Neuron (in vitro differentiated cells): ENCODE measurements around the gene SRPK1.
A peak's percentile ranks its signal among the peaks of the same experiment; 100 is the strongest.

Experiments used
- H2AFZ ChIP-seq: one replicate; pipeline ENCODE4 v1.6.1; 2013; ENCODE audit warnings: low read depth, mild to moderate bottlenecking, inconsistent platforms, low read length, moderate library complexity
- H3K27me3 ChIP-seq: one replicate; pipeline ENCODE4 v1.6.1; 2013; ENCODE audit warnings: low read length; ENCODE audit not compliant: insufficient read depth
- H3K36me3 ChIP-seq: one replicate; pipeline ENCODE4 v1.6.1; 2013; ENCODE audit warnings: low read length; ENCODE audit not compliant: insufficient read depth
- H3K4me1 ChIP-seq: one replicate; pipeline ENCODE4 v1.6.1; 2013; ENCODE audit warnings: low read length; ENCODE audit not compliant: insufficient read depth
- H3K4me3 ChIP-seq: 2 replicates; pipeline ENCODE4 v1.5.1; 2013; ENCODE audit warnings: mild to moderate bottlenecking, low read length, moderate library complexity
- H3K9me3 ChIP-seq: one replicate; pipeline ENCODE4 v1.6.1; 2013; ENCODE audit warnings: low read length

Gene SRPK1

DNA sequence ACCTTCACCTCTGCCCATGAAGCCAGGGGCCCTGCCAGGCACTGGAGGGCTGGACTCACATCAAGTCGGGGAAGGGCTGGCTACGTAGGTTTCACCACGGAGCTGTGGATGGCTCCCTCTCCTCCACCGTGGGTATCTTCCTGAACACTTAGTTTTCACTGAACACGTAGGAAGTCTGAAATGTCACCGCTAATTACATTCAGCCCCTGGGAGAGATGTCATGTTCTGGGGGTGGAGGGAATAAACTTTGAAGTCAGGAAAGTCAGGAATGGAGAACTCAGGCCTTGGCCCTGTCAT lies 109.3 kb downstream of the SRPK1 start:
- Histone ChIP-seq H3K36me3 (no peaks in the 10 kb centered on the region), H3K4me1 (no peaks in the 10 kb centered on the region), H3K9me3 (no peaks in the 10 kb centered on the region), H3K4me3 (no peak overlapping the region), H2AFZ (no peak overlapping the region), H3K27me3 (no peaks in the 10 kb centered on the region)

DNA sequence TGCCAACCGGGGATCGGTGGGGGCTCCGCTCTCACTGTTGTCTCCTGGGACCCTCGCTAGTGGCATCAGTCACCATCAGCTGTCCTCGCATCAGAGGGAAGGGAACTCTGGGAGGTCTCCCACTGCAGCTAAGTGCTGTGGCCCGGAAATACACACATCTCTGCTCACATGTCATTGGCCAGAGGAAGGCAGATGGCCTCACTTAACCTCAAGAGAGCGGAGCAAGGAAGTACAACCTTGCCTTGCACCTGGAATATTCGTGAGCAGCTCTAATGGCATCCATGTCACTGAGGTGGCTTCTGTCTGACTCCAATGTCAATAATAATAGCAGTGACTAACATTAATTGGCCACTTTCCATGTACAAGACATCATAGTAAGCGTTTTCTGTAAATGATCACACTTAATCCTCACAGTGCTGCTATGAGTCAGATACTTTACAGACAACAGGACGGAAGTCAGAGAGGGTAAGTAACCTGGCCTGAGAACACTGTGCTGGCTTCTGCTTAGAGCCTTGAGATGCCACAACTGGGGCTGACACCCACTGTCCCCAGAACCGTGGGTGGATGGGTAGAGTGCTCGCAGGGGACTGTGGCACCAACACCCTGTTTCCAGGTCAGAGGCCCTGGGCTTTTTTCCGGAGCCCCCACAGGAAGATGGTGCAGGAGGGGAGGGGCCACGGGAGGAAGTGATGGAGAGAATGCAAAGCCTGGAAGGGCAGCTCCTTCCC lies 109.8 kb downstream of the SRPK1 start:
- Histone ChIP-seq H2AFZ (no peak overlapping the region), H3K27me3 (no peaks in the 10 kb centered on the region), H3K4me3 (no peak overlapping the region), H3K9me3 (no peaks in the 10 kb centered on the region), H3K4me1 (no peaks in the 10 kb centered on the region), H3K36me3 (no peaks in the 10 kb centered on the region)

DNA sequence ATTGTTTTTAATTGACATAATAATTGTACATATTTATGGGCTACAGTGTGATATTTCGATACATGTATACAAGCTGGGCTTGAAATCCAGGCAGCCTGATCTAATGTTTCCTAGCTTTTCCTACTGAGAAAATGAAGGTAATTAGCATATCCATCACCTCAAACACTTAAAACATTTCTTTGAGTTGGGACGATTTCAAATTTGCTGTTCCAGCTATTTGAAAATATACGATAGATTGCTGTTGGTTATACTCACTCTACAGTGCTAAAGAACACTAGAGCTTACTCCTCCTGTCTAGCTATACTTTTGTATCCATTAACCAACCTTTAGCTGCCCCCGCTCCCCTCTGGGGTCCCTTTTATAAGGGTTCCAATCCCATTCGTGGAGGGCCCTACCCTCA lies 111.1 kb downstream of the SRPK1 start:
- Histone ChIP-seq H3K4me1 (peaks cover under 1% of the 10 kb centered on the region), H3K36me3 (no peaks in the 10 kb centered on the region), H3K4me3 (no peak overlapping the region), H3K27me3 (no peaks in the 10 kb centered on the region), H3K9me3 (no peaks in the 10 kb centered on the region), H2AFZ (no peak overlapping the region)

DNA sequence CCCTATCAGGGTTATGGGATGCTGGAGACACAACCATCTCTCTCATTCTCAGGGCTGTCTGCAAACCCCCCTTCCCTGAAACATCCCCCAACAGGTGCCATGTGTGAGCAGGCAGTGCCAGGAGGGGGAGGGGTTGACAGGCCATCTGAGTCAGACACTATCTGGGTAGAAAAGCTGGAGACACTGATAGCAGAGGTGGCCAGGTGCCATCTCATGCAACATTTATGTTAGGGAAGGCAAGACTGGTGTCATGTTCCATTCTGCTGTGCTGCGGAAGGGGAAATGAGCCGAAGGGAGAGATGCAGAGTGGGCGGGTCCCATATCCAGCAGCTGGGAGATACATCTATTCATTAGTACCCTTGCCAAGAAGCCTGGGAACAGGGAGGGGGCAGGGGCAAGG lies 112.2 kb downstream of the SRPK1 start:
- Histone ChIP-seq H3K4me1 (peaks cover 2% of the 10 kb centered on the region), H3K4me3 (no peak overlapping the region), H3K27me3 (no peaks in the 10 kb centered on the region), H3K9me3 (no peaks in the 10 kb centered on the region), H2AFZ (no peak overlapping the region), H3K36me3 (no peaks in the 10 kb centered on the region)

DNA sequence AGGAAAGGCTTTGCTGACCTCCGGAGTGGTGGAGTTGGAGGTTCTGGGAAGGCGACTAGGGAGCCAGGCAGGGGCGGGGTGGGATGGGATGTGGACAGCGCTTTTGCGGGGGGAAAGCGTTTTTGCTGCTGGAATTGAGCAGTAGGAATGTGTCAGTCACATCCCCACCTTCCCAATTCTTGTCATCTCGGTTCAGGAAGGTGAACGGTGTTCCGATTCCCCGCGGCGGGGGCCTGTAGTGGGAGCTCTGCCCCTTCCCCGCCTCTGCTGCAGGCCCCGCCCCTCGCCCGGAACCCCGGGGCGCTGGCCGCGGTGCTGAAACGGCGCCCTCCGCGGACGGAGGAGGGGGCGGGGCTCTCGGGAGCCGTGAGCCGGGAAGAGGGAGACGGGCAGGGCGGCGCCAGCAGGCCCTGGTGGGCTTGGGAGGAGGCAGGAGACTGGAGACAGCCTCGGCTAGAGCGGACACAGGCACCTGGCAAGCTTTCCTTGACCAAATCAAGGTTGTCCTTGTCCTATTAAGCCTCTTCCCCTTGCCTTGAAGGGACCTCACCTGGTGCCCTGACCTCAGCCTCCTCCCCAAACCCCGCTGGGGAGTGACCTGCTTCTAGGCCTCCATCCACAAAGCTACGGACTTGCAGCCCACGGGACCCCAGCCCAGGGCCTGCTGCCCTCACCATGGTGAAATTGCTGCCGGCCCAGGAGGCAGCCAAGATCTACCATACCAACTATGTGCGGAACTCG lies 115.7 kb downstream of the SRPK1 start, which contains the start of gene LHFPL5:
LHFPL5 (plus strand) TSS at position 357 of the 741 bp plus-strand sequence; CDS start at position 676, 319 bp downstream.
- H3K9me3 ChIP-seq = no peaks in the 10 kb centered on the region
- peak within 1 kb of the TSS; percentile 41 for H3K4me3 ChIP-seq
- no peak within 1 kb of the TSS for H2AFZ ChIP-seq
- H3K36me3 ChIP-seq = no peaks in the 10 kb centered on the region
- no peaks in the 10 kb centered on the region for H3K27me3 ChIP-seq
- H3K4me1 ChIP-seq = peaks cover 2% of the 10 kb centered on the region

DNA sequence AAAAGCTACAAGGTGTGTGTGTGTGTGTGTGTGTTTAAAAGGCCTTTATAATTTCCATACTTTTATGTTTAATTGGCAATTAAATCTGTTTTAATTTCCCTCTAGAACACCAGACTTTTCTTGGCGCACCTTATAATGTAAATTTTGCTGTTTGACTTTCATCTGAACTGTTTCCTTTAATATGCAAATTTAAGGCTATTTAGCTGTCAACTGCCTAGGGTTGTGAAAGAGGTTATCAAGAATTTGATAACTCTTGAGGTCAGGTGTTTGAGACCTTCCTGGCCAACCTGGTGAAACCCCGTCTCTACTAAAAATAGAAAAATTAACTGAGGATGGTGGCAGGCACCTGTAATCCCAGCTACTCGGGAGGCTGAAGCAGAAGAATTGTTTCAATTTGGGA lies 119.8 kb downstream of the SRPK1 start:
- H3K36me3 ChIP-seq = no peaks in the 10 kb centered on the region
- H3K27me3 ChIP-seq = peaks cover 6% of the 10 kb centered on the region
- H2AFZ ChIP-seq = no peak overlapping the region
- no peaks in the 10 kb centered on the region for H3K9me3 ChIP-seq
- no peak overlapping the region for H3K4me3 ChIP-seq
- H3K4me1 ChIP-seq = peaks cover 2% of the 10 kb centered on the region

DNA sequence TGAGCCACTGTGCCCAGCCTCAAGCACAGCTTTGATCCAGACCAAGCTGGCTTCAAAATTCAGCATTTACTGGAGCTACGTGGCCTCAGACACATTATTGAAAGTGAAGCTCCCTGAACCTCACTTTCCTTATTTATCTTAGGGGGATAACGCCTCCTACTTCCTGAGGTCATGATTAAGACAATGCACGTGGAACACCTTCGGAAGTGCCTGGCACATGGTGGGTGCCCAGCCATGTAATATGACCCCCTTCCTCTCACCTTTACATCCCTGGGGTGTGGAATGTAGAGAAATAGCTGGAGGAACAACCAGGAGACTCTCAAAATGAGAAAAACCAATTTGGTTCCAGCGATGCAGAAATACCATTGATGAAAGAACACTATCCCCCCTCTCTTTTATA lies 122.2 kb downstream of the SRPK1 start:
- Histone ChIP-seq H3K4me3 (no peak overlapping the region), H2AFZ (no peak overlapping the region), H3K27me3 (peaks cover 6% of the 10 kb centered on the region), H3K36me3 (no peaks in the 10 kb centered on the region), H3K4me1 (no peaks in the 10 kb centered on the region), H3K9me3 (no peaks in the 10 kb centered on the region)

DNA sequence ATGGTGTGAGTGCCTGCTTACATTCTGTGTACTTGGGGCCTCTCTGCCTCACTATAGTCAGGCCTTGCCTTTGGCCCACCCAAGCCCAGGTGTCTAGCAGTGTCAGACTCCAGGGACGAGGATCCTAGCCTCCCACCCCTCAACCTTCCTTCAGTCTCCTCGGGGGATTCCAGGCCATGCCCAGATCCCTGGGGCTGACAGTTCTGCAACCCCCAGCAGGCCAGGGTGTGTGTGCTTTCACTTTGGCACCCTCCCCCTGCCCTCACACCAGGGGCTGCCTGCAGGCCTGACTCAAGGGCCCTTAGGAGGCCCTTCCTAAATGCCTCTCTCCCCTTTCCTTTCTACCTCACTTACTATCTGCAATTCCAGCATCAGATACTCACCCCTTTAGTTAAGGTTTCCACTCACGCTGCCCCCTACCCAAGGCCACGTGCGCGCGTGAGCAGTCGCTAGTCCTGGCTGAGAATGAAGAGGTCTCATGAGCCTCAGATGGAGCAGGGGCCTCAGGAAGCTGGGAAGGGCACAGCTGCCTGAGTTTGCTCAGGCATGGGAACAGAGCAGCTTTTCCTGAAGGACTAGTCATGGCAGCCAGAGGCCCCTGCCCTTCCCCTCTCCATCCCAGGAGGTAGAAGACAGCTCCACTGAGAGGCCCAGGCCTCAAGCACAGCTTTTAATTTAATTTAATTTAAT lies 122.9 kb downstream of the SRPK1 start:
- no peaks in the 10 kb centered on the region for H3K9me3 ChIP-seq
- no peak overlapping the region for H2AFZ ChIP-seq
- H3K4me3 ChIP-seq = no peak overlapping the region
- H3K27me3 ChIP-seq = peaks cover 6% of the 10 kb centered on the region
- no peaks in the 10 kb centered on the region for H3K36me3 ChIP-seq
- no peaks in the 10 kb centered on the region for H3K4me1 ChIP-seq

DNA sequence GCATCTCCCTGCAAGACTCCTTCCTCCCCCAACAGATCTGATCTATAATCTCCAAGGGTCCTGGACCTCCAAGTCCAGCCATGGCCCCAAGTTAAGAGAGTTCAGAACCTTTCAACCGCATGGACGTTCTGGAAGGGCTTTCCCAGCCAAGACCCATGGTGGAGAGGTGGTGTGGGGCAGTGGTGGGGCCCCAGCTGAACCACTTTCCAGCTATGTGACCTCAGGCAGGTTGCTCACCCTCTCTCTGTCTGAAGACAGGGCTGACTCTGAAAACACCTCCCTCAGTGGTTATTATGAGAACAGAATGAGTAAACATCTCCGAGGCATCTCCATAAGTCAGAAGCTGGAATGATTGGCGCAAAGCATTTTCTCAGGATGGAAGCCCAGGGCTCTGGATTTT lies 124.7 kb downstream of the SRPK1 start:
- Histone ChIP-seq H2AFZ (no peak overlapping the region), H3K36me3 (no peaks in the 10 kb centered on the region), H3K4me3 (no peak overlapping the region), H3K4me1 (no peaks in the 10 kb centered on the region), H3K9me3 (no peaks in the 10 kb centered on the region), H3K27me3 (peaks cover 6% of the 10 kb centered on the region)

DNA sequence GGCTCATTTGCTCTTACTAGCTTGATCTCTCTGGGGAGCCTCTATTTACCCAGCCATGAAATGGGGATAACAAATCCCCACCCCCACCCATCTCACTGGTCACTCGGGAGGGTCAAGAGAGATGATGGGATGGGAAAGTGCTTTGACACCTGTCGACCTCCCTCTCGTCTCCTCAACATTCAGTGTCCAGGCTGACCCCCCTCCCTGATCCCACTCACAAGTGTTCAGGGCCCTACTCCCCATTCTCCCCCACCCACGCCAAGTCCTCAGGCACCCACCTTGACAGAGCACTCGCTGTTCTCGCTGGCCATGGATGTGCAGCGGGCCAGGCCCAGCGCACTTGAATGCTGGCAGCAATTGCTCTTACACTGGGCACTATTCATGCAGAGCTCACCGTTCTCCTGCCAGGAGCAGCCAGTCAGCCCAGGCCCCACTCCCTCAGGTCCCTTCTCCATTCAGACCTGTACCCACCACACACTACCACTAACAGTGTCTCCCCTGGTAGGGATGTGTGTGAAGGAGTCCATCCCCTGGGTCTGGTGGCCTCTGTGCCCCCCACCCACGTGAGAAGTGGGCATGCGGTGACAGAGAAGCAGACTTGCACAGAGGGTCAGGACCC lies 125.3 kb downstream of the SRPK1 start:
- Histone ChIP-seq H3K4me1 (no peaks in the 10 kb centered on the region), H3K36me3 (no peaks in the 10 kb centered on the region), H3K4me3 (no peak overlapping the region), H3K27me3 (peaks cover 6% of the 10 kb centered on the region), H3K9me3 (no peaks in the 10 kb centered on the region), H2AFZ (no peak overlapping the region)

DNA sequence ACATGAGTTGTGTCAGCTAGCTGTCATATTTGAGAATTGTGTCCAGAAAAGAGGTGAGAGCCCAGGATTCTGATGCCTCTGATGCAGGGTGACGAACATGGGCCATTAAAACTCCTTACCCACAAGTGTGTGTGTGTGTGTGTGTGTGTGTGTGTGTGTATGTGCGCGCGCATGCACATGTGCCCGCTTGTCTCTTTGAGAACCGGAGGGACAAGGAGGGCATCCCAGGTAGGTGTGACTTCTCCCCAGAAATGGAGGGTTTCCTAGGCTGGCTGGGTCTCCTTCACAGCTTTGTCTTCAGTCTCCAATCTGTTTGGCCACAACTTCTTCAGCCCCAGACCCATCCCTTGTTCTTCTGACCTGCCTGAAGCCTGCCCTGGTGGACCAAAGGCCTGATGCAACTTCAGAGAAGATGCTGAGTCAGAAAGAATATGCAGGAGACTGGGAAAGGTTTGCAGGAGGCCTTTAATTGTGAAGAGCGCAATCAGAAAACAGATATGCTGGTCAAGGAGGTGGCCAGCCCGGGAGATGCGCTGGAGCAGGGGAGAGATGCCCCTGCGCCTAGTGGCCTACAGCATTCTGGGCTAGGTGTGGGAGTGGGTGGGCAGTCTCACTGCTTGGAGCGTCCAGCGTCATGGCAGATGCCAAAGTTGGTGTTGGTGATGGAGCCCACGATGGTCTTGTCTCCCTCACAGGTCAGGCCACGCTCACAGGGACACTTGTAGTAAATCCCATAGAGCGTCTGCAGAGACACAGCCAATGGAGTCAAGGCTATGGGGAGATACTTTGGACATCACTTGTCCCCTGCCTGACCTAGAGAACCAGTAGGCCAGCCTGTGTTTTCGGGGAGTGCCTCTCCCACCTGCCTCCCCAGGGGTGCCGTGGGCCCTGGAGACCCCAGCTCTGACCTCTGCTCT lies 126.1 kb downstream of the SRPK1 start:
- Histone ChIP-seq H3K27me3 (peaks cover 6% of the 10 kb centered on the region), H3K4me1 (no peaks in the 10 kb centered on the region), H3K4me3 (no peak overlapping the region), H2AFZ (no peak overlapping the region), H3K36me3 (no peaks in the 10 kb centered on the region), H3K9me3 (no peaks in the 10 kb centered on the region)

DNA sequence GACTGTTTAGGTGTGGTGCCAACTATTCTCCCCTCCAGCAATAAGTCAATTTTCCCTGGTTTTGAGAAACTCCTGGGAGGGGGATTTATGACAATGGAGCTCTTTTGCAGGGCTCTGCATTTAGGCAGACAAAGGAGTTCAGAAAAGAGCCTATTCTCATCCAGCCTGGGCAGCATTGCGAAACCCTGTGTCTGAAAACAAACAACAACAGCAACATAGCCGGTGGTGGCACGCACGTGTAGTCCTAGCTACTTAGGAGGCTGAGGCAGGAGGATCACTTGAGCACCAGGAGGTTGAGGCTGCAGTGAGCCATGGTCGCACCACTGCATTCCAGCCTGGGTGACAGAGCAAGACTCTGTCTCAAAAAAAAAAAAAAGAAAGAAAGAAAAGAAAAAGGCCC lies 130.2 kb downstream of the SRPK1 start:
- no peak overlapping the region for H2AFZ ChIP-seq
- H3K27me3 ChIP-seq = peaks cover 7% of the 10 kb centered on the region
- H3K4me1 ChIP-seq = no peaks in the 10 kb centered on the region
- no peaks in the 10 kb centered on the region for H3K36me3 ChIP-seq
- no peak overlapping the region for H3K4me3 ChIP-seq
- no peaks in the 10 kb centered on the region for H3K9me3 ChIP-seq
